HG02943 (cell line): ENCODE data around the gene FZD4.
"Not testable (repeated sequence)": the region's sequence is repeated elsewhere in the genome, so short reads cannot be mapped to it uniquely, and the experiment has no call there.

Source experiments
- ATAC-seq: cut with Tn5 transposase; IDR thresholded peaks from one replicate; pipeline ENCODE4 v1.9.1; 2021; ENCODE audit warnings: mild to moderate bottlenecking, low read depth, moderate library complexity; ENCODE audit not compliant: unreplicated experiment

Gene FZD4

GRCh38 chr11:86938900-86939880 is 16.0 kb downstream of the FZD4 start:
- no peak for ATAC-seq

DNA sequence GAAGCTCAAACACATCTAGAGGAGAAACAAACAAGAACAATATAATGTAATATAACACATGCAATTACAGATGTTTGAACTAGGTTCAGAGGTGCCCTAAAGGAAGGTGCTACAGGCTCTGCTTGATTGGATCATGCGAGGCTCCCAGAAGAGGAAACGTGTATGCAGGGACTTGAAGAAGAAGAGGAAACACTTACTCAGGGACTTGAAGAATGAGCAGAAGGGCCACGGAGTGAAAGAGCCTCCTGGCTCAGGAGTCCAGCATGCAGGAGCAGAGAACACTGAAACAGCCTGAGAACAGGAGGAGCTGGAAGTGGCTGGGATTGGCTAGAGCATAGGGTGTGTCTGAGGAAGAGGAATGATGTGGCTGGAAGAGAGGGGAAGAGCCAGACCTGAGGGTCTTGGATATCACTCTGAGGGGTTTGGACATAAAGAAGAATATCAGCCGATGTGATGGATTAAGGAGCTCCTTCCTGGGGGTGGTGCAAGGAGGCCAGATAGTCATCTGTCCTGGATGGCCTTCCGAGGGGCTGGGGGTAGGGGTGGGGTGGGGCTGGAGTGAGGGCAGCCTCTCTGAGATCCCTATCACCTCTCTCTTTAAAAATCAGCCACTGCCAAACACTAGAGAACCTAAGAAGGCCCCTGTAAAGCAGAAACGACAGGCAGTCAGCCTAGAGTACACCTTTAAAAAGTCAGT is 16.8 kb downstream of the FZD4 start:
- ATAC-seq, result no peak

DNA sequence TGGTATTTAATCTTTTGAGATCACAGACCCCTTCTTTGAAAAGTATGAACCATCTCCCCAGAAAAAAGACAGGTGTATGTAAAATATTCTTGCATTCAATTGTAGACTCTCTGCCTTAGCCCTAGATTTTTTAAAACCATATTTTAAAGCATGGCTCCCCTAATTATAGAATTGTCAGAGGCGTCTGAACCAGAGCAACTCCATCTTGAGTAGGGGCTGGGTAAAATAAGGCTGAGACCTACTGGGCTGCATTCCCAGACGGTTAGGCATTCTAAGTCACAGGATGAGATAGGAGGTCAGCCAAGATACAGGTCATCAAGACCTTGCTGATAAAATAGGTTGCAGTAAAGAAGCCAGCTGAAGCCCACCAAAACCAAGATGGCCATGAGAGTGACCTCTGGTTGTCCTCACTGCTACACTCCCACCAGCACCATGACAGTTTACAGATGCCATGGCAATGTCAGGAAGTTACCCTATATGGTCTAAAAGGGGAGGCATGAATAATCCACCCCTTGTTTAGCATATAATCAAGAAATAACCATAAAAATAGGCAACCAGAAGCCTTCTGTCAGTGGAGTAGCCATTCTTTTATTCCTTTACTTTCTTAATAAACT is 17.9 kb downstream of the FZD4 start:
- not testable (repeated sequence) for ATAC-seq

DNA sequence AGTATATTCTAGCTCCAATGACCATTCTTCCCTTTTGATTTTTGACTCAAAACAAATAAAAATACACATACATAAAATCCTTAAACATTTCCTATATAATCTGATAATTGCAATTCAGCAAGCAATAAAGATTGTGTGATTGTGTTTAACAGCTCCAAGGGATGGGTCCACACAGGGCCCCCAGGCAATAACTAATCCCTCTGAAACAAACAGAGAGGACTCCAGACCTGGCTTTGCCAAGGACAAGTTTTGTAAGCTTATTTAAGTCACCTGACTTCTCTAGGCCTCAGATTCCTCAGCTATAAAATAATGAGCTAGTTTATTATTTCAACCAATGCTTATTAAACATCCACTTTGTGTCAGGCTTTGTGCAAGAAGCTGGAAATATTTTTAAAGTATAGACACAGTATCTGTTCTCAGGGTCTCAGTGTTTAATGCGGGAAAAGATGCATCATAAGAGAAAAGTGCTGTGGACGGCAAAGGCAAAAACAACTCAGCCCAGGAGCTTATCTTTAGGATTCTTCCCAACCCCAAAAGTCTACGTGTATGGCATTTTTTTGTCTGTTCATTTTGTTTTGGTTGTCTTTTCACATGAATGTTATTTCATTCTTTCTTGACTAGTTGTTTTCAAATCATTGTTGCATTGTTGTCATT is 20.1 kb downstream of the FZD4 start:
- no peak for ATAC-seq

- no peak for ATAC-seq
These were observed 20.7 kb downstream of the FZD4 start for GRCh38 chr11:86934582-86934900.

DNA sequence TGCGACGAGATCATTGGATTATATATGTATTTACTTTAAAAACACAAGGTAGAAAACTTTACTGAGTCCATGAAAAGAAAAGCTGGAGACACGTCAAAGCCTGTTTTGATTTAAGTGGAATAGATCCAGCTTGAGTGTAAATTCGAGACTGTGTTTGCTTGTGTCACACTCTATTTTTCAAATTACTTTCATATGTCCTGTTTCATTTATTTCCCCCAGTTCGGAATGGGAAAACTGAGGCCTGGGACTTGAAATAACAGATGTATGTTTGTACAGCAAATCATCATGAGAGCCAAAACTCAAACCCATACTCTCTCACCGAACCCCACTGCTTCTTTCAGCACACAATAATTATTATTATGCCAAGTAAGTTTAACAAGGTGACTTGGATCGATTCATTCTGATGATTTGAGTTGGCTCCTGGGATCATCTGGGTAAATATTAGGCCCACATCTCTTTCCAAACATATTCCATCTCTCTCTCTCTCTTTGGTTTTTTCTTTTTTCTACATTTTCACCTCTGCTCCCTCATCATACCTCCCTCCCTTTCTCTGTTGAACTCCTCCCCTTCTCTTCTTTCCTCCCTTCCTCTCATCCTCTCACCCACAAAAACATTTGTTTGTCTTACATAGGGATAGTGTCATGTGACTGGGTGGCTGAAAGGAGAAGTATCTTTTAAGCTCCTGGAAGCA is 21.2 kb downstream of the FZD4 start:
- no peak for ATAC-seq

GRCh38 chr11:86932924-86933875 is 22.0 kb downstream of the FZD4 start:
- no peak for ATAC-seq

GRCh38 chr11:86932259-86932585 is 23.0 kb downstream of the FZD4 start:
- ATAC-seq, result no peak

DNA sequence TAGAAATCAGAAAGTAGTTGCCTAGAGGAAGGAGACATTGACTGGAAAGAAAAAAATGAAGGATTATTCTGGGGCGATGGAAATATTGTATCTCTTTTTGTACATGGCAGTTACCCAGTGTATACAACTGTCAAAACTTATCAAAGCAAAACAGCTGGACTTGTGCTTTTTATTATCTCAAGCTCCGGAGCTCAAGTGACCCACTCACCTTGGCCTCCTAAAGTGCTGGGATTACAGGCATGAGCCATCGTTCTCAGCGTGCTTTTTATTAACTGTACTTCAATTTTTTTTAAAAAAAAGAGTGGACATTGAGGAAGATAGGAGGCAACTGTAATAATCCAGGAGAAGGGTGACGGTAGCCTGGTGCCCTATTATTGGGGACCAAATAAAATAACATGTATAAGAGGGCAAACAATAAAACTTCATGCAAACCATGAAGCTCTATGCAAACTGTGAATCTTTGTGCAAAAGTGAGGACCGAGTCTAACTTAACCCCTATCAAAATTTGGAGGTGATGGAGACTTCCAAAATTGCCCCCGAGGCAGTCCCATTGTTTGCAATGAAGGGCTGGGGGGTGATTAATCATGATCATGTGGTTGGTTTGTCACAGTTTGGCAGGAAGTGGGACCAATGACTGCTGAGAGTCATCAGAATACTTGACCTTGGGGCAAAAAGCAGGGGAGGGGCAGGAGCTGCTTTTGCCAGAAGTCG is 23.5 kb downstream of the FZD4 start:
- ATAC-seq, result no peak

- ATAC-seq, result no peak
These were observed 24.1 kb downstream of the FZD4 start for GRCh38 chr11:86930957-86931547.

- no peak for ATAC-seq
These were observed 28.2 kb downstream of the FZD4 start for GRCh38 chr11:86926975-86927374.

GRCh38 chr11:86923999-86924766 is 31.0 kb downstream of the FZD4 start:
- ATAC-seq, result no peak

GRCh38 chr11:86922225-86922624 is 33.0 kb downstream of the FZD4 start:
- ATAC-seq, result no peak

- no peak for ATAC-seq
These were observed 35.5 kb downstream of the FZD4 start for GRCh38 chr11:86919557-86920210.

DNA sequence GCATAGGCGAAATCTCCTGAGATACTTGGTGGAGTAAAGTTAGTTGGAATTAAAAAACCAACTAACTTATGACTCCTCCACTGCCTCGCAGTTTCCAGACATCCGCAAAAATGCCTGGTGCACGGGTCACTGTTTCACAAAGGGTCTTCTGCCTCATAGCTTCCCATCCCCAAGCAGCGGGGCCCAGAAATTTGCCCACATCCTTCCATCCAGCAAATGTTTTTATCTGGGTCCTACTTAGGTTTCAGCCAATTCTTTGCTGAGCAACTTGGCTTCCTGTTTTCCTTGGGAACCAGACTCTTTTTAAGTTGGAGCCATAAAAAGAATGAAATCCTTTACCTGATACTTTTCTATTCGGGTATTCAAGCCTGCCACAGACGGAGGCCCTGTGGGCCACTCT is 36.2 kb downstream of the FZD4 start:
- no peak for ATAC-seq

- no peak for ATAC-seq
These were observed 36.7 kb downstream of the FZD4 start for GRCh38 chr11:86918496-86918895.

- no peak for ATAC-seq
These were observed 37.6 kb downstream of the FZD4 start for GRCh38 chr11:86917589-86917988.
